ENCODE results near the gene ZNF341.

The ZNF341 gene

DNA sequence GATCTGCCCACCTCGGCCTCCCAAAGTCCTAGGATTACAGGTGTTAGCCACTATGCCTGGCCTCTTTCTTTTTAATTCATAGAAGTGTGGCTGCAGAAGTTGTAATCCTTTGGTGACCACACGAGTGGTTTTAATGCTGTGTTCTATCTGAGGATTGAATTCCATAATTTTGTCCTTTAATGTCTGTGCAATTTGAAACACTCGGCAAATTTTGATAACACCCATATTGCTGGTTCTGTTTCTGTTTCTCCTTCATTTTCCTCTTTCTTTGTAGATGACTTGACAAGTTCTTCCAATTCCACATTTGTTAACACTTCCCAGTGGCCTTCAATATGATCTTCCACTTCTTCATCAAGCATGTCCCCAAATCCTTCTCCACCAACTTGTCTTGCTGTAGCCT lies 76.6 kb downstream of the ZNF341 start:
- no peaks in the 10 kb centered on the region for H3K36me3 ChIP-seq (ENCODE audit: control insufficient read depth in 2 of 2, insufficient read depth in 2 of 2, low read length in 2 of 2)
- H3K4me3 ChIP-seq (ENCODE audit: low read length in 2 of 2): no peak overlapping the region

GRCh38 chr20:33810259-33810658 lies 78.5 kb downstream of the ZNF341 start:
- H3K36me3 ChIP-seq (ENCODE audit: control insufficient read depth in 2 of 2, insufficient read depth in 2 of 2, low read length in 2 of 2): peaks cover 0 to 4% of the 10 kb centered on the region in 2 donors
- H3K4me3 ChIP-seq (ENCODE audit: low read length in 2 of 2): no peak overlapping the region
- no peaks in the 10 kb centered on the region for H3K27me3 ChIP-seq (ENCODE audit: control insufficient read depth in 2 of 2, insufficient read depth in 2 of 2, low read length in 2 of 2)
- H3K9ac ChIP-seq (ENCODE audit: low read depth in 1 of 2, low read length in 2 of 2): no peak overlapping the region
- no peaks in the 10 kb centered on the region for H3K9me3 ChIP-seq (ENCODE audit: control insufficient read depth in 2 of 2, low read length in 2 of 2)
- no peak overlapping the region for H3K27ac ChIP-seq (ENCODE audit: low read depth in 2 of 2, low read length in 2 of 2)
- H3K4me1 ChIP-seq (ENCODE audit: control insufficient read depth in 2 of 2, insufficient read depth in 2 of 2, low read length in 2 of 2): peaks cover 27 to 32% of the 10 kb centered on the region in 2 donors

More for the DNA sequence above, 76.6 kb downstream of the ZNF341 start:
- Histone ChIP-seq H3K27me3 (ENCODE audit: control insufficient read depth in 2 of 2, insufficient read depth in 2 of 2, low read length in 2 of 2) (no peaks in the 10 kb centered on the region), H3K27ac (ENCODE audit: low read depth in 2 of 2, low read length in 2 of 2) (no peak overlapping the region), H3K9ac (ENCODE audit: low read depth in 1 of 2, low read length in 2 of 2) (no peak overlapping the region), H3K9me3 (ENCODE audit: control insufficient read depth in 2 of 2, low read length in 2 of 2) (no peaks in the 10 kb centered on the region), H3K4me1 (ENCODE audit: control insufficient read depth in 2 of 2, insufficient read depth in 2 of 2, low read length in 2 of 2) (peaks cover 10 to 16% of the 10 kb centered on the region in 2 donors)

GRCh38 chr20:33810885-33811775 lies 79.3 kb downstream of the ZNF341 start, which contains the start of gene CHMP4B:
TSS of gene CHMP4B (plus strand) at chr20:33811348. CDS start at chr20:33811469, 121 bp downstream.
- peaks cover 35 to 36% of the 10 kb centered on the region in 2 donors for H3K4me1 ChIP-seq (ENCODE audit: control insufficient read depth in 2 of 2, insufficient read depth in 2 of 2, low read length in 2 of 2)
- H3K36me3 ChIP-seq (ENCODE audit: control insufficient read depth in 2 of 2, insufficient read depth in 2 of 2, low read length in 2 of 2): peaks cover 0 to 10% of the 10 kb centered on the region in 2 donors
- H3K27me3 ChIP-seq (ENCODE audit: control insufficient read depth in 2 of 2, insufficient read depth in 2 of 2, low read length in 2 of 2): no peaks in the 10 kb centered on the region

DNA sequence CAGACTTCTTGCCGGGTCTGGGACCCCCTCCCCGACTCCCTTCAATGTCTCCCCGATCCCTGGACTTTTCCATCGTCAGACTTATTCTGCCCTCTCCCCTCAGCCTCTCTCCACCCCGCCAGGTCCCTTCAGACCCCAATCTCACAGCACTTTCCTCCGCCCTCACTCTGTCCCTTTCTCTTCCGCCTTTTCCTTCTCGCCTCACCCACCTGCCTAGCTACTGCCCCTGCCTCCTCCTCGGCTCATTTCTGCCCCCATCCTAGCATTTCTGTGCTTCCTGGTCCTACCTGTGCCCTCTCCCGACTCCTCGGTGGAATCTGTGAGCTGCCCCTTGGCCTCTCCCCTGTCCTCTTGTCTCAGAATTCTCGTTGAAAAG lies 80.0 kb downstream of the ZNF341 start:
- peak overlapping the region; percentile 98 to 100 for H3K9ac ChIP-seq (ENCODE audit: low read depth in 1 of 2, low read length in 2 of 2)
- H3K27ac ChIP-seq (ENCODE audit: low read depth in 2 of 2, low read length in 2 of 2): peak overlapping the region; percentile 98
- no peaks in the 10 kb centered on the region for H3K9me3 ChIP-seq (ENCODE audit: control insufficient read depth in 2 of 2, low read length in 2 of 2)
- H3K36me3 ChIP-seq (ENCODE audit: control insufficient read depth in 2 of 2, insufficient read depth in 2 of 2, low read length in 2 of 2): peaks cover 0 to 10% of the 10 kb centered on the region in 2 donors
- peak overlapping the region; percentile 97 to 100 for H3K4me3 ChIP-seq (ENCODE audit: low read length in 2 of 2)
- no peaks in the 10 kb centered on the region for H3K27me3 ChIP-seq (ENCODE audit: control insufficient read depth in 2 of 2, insufficient read depth in 2 of 2, low read length in 2 of 2)
- H3K4me1 ChIP-seq (ENCODE audit: control insufficient read depth in 2 of 2, insufficient read depth in 2 of 2, low read length in 2 of 2): peaks cover 36% of the 10 kb centered on the region in 2 donors

More at GRCh38 chr20:33810885-33811775, 79.3 kb downstream of the ZNF341 start, which contains the start of gene CHMP4B:
- Histone ChIP-seq H3K4me3 (ENCODE audit: low read length in 2 of 2) (peak within 1 kb of the TSS; percentile 97 to 100), H3K9me3 (ENCODE audit: control insufficient read depth in 2 of 2, low read length in 2 of 2) (no peaks in the 10 kb centered on the region), H3K9ac (ENCODE audit: low read depth in 1 of 2, low read length in 2 of 2) (peak within 1 kb of the TSS; percentile 98 to 100), H3K27ac (ENCODE audit: low read depth in 2 of 2, low read length in 2 of 2) (peak within 1 kb of the TSS; percentile 98)

DNA sequence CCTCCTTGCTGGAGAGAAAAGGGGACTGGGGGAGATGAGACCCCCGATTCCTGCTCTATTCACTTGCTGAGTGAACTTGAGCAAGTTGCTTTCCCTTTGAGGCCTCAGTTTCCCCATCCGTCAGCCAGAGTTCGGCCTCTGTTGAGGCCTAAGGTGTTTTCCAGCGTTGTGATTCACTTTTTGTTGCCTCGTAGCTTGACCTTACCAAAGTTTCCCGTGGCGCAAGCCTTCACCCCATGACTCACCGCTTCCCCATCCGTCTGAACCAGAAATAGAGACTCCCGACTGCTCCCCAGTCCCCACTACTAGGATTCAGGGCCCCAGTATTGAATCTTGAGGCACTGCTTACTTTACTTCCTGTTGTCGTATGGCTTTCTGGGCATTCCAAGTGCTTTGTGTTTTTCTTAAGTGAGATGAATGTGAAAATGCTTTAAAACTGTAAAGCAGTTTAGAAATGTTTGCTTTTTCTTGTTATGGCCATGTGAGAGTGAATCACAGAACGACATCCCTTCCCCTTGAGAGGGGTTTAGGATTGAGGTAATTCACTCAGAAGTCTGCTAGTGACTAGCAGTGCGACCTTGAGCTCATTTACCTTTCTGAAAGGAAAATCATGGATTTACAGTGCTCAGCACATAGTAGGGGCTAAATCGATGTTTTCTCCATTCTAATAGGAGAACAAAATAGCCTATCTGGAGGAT lies 80.5 kb downstream of the ZNF341 start:
- H3K4me3 ChIP-seq (ENCODE audit: low read length in 2 of 2): peak overlapping the region; percentile 97 to 100
- no peaks in the 10 kb centered on the region for H3K9me3 ChIP-seq (ENCODE audit: control insufficient read depth in 2 of 2, low read length in 2 of 2)
- peak overlapping the region; percentile 98 for H3K27ac ChIP-seq (ENCODE audit: low read depth in 2 of 2, low read length in 2 of 2)
- H3K9ac ChIP-seq (ENCODE audit: low read depth in 1 of 2, low read length in 2 of 2): peak overlapping the region; percentile 98 to 100
- H3K36me3 ChIP-seq (ENCODE audit: control insufficient read depth in 2 of 2, insufficient read depth in 2 of 2, low read length in 2 of 2): peaks cover 0 to 10% of the 10 kb centered on the region in 2 donors
- H3K4me1 ChIP-seq (ENCODE audit: control insufficient read depth in 2 of 2, insufficient read depth in 2 of 2, low read length in 2 of 2): peaks cover 36 to 39% of the 10 kb centered on the region in 2 donors
- no peaks in the 10 kb centered on the region for H3K27me3 ChIP-seq (ENCODE audit: control insufficient read depth in 2 of 2, insufficient read depth in 2 of 2, low read length in 2 of 2)

- Histone ChIP-seq H3K4me1 (ENCODE audit: control insufficient read depth in 2 of 2, insufficient read depth in 2 of 2, low read length in 2 of 2) (peaks cover 40 to 45% of the 10 kb centered on the region in 2 donors), H3K9ac (ENCODE audit: low read depth in 1 of 2, low read length in 2 of 2) (peak overlapping the region; percentile 98 to 100), H3K27me3 (ENCODE audit: control insufficient read depth in 2 of 2, insufficient read depth in 2 of 2, low read length in 2 of 2) (no peaks in the 10 kb centered on the region)
Measured at GRCh38 chr20:33812908-33813462, 81.2 kb downstream of the ZNF341 start.

GRCh38 chr20:33814238-33814712 lies 82.5 kb downstream of the ZNF341 start:
- Histone ChIP-seq H3K9ac (ENCODE audit: low read depth in 1 of 2, low read length in 2 of 2) (peak overlapping the region; percentile 15 to 18), H3K27ac (ENCODE audit: low read depth in 2 of 2, low read length in 2 of 2) (peak overlapping the region; percentile 54 to 69)

More at GRCh38 chr20:33812908-33813462, 81.2 kb downstream of the ZNF341 start:
- H3K4me3 ChIP-seq (ENCODE audit: low read length in 2 of 2): peak overlapping the region; percentile 97 to 100
- peaks cover 0 to 12% of the 10 kb centered on the region in 2 donors for H3K36me3 ChIP-seq (ENCODE audit: control insufficient read depth in 2 of 2, insufficient read depth in 2 of 2, low read length in 2 of 2)
- H3K9me3 ChIP-seq (ENCODE audit: control insufficient read depth in 2 of 2, low read length in 2 of 2): no peaks in the 10 kb centered on the region
- H3K27ac ChIP-seq (ENCODE audit: low read depth in 2 of 2, low read length in 2 of 2): peak overlapping the region; percentile 98

DNA sequence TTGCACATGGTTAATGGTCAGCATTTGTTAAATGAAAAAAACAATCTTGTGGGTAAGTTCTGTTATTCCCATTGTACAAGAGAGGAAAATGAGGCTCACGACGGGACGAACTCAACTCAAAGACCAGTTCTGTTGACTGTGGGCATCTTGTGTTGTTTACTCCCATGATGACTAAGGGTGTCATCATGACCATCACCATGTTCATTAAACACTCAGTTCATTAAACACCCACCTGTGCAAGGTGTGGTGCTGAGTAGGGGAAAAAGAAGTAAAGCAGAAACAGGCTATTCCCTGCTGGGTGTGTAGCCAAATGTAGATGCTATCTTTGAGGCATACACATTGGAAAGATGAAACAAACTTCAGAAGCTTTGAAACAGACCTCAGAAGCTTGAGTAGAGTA lies 83.9 kb downstream of the ZNF341 start:
- H3K4me1 ChIP-seq (ENCODE audit: control insufficient read depth in 2 of 2, insufficient read depth in 2 of 2, low read length in 2 of 2): peaks cover 48 to 51% of the 10 kb centered on the region in 2 donors
- H3K9me3 ChIP-seq (ENCODE audit: control insufficient read depth in 2 of 2, low read length in 2 of 2): no peaks in the 10 kb centered on the region
- no peaks in the 10 kb centered on the region for H3K27me3 ChIP-seq (ENCODE audit: control insufficient read depth in 2 of 2, insufficient read depth in 2 of 2, low read length in 2 of 2)

More at GRCh38 chr20:33814238-33814712, 82.5 kb downstream of the ZNF341 start:
- Histone ChIP-seq H3K4me3 (ENCODE audit: low read length in 2 of 2) (peak overlapping the region; percentile 33 to 97), H3K4me1 (ENCODE audit: control insufficient read depth in 2 of 2, insufficient read depth in 2 of 2, low read length in 2 of 2) (peaks cover 44 to 46% of the 10 kb centered on the region in 2 donors), H3K36me3 (ENCODE audit: control insufficient read depth in 2 of 2, insufficient read depth in 2 of 2, low read length in 2 of 2) (peaks cover 3 to 16% of the 10 kb centered on the region in 2 donors), H3K27me3 (ENCODE audit: control insufficient read depth in 2 of 2, insufficient read depth in 2 of 2, low read length in 2 of 2) (no peaks in the 10 kb centered on the region), H3K9me3 (ENCODE audit: control insufficient read depth in 2 of 2, low read length in 2 of 2) (no peaks in the 10 kb centered on the region)

DNA sequence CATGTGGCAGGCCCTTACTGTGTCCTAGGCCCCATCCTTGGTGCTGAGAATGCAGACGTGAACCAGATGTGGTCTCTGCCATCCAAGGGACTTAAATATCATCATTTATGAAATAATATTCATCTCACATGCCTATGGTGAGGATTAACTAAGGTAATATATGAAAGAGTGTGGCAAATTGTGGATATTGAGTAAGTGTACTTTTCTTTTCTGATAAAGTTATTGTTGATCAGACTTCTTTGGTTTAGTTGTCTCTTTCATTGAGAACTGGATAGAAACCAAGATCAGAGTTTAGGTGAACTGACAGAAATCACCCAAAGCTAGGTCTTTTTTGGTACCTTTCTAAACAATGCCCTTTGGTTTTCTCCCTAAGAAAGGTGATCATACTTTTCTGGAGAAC lies 84.4 kb downstream of the ZNF341 start:
- Histone ChIP-seq H3K4me1 (ENCODE audit: control insufficient read depth in 2 of 2, insufficient read depth in 2 of 2, low read length in 2 of 2) (peaks cover 48 to 51% of the 10 kb centered on the region in 2 donors), H3K27me3 (ENCODE audit: control insufficient read depth in 2 of 2, insufficient read depth in 2 of 2, low read length in 2 of 2) (no peaks in the 10 kb centered on the region), H3K36me3 (ENCODE audit: control insufficient read depth in 2 of 2, insufficient read depth in 2 of 2, low read length in 2 of 2) (peaks cover 3 to 18% of the 10 kb centered on the region in 2 donors), H3K9me3 (ENCODE audit: control insufficient read depth in 2 of 2, low read length in 2 of 2) (no peaks in the 10 kb centered on the region), H3K9ac (ENCODE audit: low read depth in 1 of 2, low read length in 2 of 2) (no peak overlapping the region), H3K4me3 (ENCODE audit: low read length in 2 of 2) (peak overlapping the region in 1 of 2 donors; percentile 16), H3K27ac (ENCODE audit: low read depth in 2 of 2, low read length in 2 of 2) (no peak overlapping the region)

More for the DNA sequence above, 83.9 kb downstream of the ZNF341 start:
- Histone ChIP-seq H3K9ac (ENCODE audit: low read depth in 1 of 2, low read length in 2 of 2) (no peak overlapping the region), H3K27ac (ENCODE audit: low read depth in 2 of 2, low read length in 2 of 2) (no peak overlapping the region), H3K36me3 (ENCODE audit: control insufficient read depth in 2 of 2, insufficient read depth in 2 of 2, low read length in 2 of 2) (peaks cover 3 to 18% of the 10 kb centered on the region in 2 donors), H3K4me3 (ENCODE audit: low read length in 2 of 2) (peak overlapping the region in 1 of 2 donors; percentile 97)
